Measurements from ENCODE around the gene PARP6.

DNA sequence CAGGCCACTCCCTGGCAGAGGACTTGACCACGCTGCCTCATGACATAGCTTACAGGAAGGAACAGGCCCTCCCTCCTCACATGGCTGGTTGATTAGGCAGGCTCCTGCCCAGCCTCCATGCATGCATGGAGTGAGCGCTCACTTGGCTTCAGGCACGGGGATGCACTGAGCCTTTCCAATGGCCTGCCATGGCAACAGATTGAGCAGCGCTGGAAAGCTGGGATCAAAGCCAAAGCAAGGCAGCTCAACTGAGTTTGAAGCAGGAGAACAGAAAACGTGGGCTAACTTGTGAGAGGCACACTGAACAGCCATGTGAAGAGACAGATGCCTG, 68.9 kb downstream of the PARP6 start:
- TF ChIP-seq, protein P1, sequence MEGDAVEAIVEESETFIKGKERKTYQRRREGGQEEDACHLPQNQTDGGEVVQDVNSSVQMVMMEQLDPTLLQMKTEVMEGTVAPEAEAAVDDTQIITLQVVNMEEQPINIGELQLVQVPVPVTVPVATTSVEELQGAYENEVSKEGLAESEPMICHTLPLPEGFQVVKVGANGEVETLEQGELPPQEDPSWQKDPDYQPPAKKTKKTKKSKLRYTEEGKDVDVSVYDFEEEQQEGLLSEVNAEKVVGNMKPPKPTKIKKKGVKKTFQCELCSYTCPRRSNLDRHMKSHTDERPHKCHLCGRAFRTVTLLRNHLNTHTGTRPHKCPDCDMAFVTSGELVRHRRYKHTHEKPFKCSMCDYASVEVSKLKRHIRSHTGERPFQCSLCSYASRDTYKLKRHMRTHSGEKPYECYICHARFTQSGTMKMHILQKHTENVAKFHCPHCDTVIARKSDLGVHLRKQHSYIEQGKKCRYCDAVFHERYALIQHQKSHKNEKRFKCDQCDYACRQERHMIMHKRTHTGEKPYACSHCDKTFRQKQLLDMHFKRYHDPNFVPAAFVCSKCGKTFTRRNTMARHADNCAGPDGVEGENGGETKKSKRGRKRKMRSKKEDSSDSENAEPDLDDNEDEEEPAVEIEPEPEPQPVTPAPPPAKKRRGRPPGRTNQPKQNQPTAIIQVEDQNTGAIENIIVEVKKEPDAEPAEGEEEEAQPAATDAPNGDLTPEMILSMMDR (IDR thresholded peaks at IDR 0.05) = no peak
- TF ChIP-seq EP300 (IDR thresholded peaks at IDR 0.05) = peak in 1 of 2 donors; percentile 39
